ENCODE measurements around the gene KANK3. TPM values are rescaled to one million over a fixed set of nuclear protein-coding genes. Genes with fewer than 3 reads are reported as not detected.

The KANK3 gene
- total RNA-seq, 1 donor from 2014 or later, result 1.6 TPM

DNA sequence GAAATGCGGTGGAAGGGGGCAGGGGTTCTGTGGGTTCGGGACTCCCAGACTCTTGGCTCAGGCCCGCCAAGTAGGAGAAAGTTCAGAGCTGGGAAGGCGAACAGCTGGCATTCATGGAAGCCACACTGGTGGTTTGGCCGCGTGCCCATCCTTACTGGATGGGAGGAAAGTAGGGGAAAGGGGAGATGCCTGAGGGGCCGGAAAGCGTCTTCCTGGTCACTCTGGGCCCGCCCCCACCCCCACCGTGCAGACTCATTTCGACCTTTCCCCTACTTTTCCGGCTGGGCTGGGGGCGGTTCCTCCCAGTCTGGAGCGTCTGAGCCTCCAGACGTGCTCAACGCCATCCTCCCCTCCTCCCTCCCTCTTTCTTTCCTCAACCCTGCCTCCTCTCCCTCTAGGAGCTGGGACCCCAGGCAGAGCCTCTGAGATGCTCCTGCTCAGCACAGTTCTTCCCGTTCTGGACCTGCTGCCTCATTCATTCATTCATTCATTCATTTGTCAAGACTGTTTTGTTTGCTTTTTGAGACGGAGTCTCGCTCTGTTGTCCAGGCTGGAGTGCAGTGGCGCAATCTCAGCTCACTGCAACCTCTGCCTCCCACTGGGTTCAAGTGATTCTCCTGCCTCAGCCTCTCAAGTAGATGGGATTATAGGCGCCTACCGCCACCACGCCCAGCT, 24.4 kb upstream of the KANK3 start:
- H3K9me3 Mint-ChIP-seq, result no peaks in the 10 kb centered on the region
- peaks cover 26% of the 10 kb centered on the region for H3K4me1 Mint-ChIP-seq (ENCODE audit: unreplicated experiment)
- no peak for TF ChIP-seq CTCF (conservative IDR thresholded peaks at IDR 0.05)
- peak overlapping the region; percentile 79 for H3K27ac Mint-ChIP-seq
- H3K36me3 Mint-ChIP-seq, result no peaks in the 10 kb centered on the region
- peaks cover 32% of the 10 kb centered on the region for H3K27me3 Mint-ChIP-seq
- H3K4me3 Mint-ChIP-seq, result peak overlapping the region; percentile 75
- DNase-seq (ENCODE audit: extremely low spot score, unreplicated experiment), result peak; percentile 82

- Mint-ChIP-seq H3K4me1 (ENCODE audit: unreplicated experiment) (peaks cover 28% of the 10 kb centered on the region), H3K36me3 (no peaks in the 10 kb centered on the region), H3K27me3 (peaks cover 38% of the 10 kb centered on the region), H3K9me3 (no peaks in the 10 kb centered on the region), H3K4me3 (peak overlapping the region; percentile 75), H3K27ac (peak overlapping the region; percentile 79)
- no peak for DNase-seq (ENCODE audit: extremely low spot score, unreplicated experiment)
- TF ChIP-seq CTCF (conservative IDR thresholded peaks at IDR 0.05), result no peak
These were observed 23.9 kb upstream of the KANK3 start for GRCh38 chr19:8366961-8367326.

- Mint-ChIP-seq H3K36me3 (no peaks in the 10 kb centered on the region), H3K27ac (no peak overlapping the region), H3K9me3 (no peaks in the 10 kb centered on the region), H3K4me1 (ENCODE audit: unreplicated experiment) (peaks cover 33% of the 10 kb centered on the region), H3K27me3 (peaks cover 42% of the 10 kb centered on the region), H3K4me3 (no peak overlapping the region)
- no peak for DNase-seq (ENCODE audit: extremely low spot score, unreplicated experiment)
- no peak for TF ChIP-seq CTCF (conservative IDR thresholded peaks at IDR 0.05)
These were observed 23.1 kb upstream of the KANK3 start for GRCh38 chr19:8366121-8366581.

GRCh38 chr19:8363803-8364771, 21.0 kb upstream of the KANK3 start, which contains the start of gene ANGPTL4:
ANGPTL4 (plus strand) TSS chr19:8364155; CDS start chr19:8364322, 167 bp downstream.
- Mint-ChIP-seq H3K36me3 (no peaks in the 10 kb centered on the region), H3K4me1 (ENCODE audit: unreplicated experiment) (peaks cover 33% of the 10 kb centered on the region), H3K27me3 (peaks cover 42% of the 10 kb centered on the region), H3K4me3 (peak within 1 kb of the TSS; percentile 87), H3K9me3 (no peaks in the 10 kb centered on the region), H3K27ac (peak within 1 kb of the TSS; percentile 77)
- peak; percentile 38 for TF ChIP-seq CTCF (conservative IDR thresholded peaks at IDR 0.05)
- DNase-seq (ENCODE audit: extremely low spot score, unreplicated experiment), result peak; percentile 76

GRCh38 chr19:8361921-8362793, 19.1 kb upstream of the KANK3 start:
- DNase-seq (ENCODE audit: extremely low spot score, unreplicated experiment), result no peak
- no peak for TF ChIP-seq CTCF (conservative IDR thresholded peaks at IDR 0.05)
- H3K27ac Mint-ChIP-seq, result no peak overlapping the region
- no peak overlapping the region for H3K4me3 Mint-ChIP-seq
- peaks cover 24% of the 10 kb centered on the region for H3K4me1 Mint-ChIP-seq (ENCODE audit: unreplicated experiment)
- H3K9me3 Mint-ChIP-seq, result no peaks in the 10 kb centered on the region
- H3K27me3 Mint-ChIP-seq, result peaks cover 36% of the 10 kb centered on the region
- no peaks in the 10 kb centered on the region for H3K36me3 Mint-ChIP-seq

Measured in type B pancreatic cell (in vitro differentiated cells).